ENCODE measurements around the gene POLK. TPM values are rescaled to one million over a fixed set of nuclear protein-coding genes. Genes with fewer than 3 reads are reported as not detected.

POLK gene
- total and polyA plus RNA-seq, 2 of the 4 experiments (the other 2 are of a cell fraction) = 10.4 to 24.4 TPM

Small RNA genes within 50 kb of the gene (microRNA-seq; reads per million reads assigned to microRNA genes)
- not detected for gene RNU7-175P (ENCODE audit: insufficient read depth, insufficient read length)

Small RNA genes within 50 kb of the gene (small RNA-seq; reads per million reads assigned to genes)
- 0 reads per million in 5 experiments for gene RNU7-175P

Other genes with a start within 250 kb of the POLK start
- gene HMGCR, start 174.7 kb upstream of the POLK start, total RNA-seq (2012; rRNA removed) = 48.6 and 89.7 TPM in 2 replicates
- 18.1 and 23.3 TPM in 2 replicates for gene HMGCR, start 174.7 kb upstream of the POLK start, polyA plus RNA-seq (2012; rRNA removed)
- 7.2 and 10.3 TPM in 2 replicates for gene CERT1, start 262 bp upstream of the POLK start, total RNA-seq (2012; rRNA removed)
- gene CERT1, start 262 bp upstream of the POLK start, polyA plus RNA-seq (2012; rRNA removed) = 6.0 and 7.2 TPM in 2 replicates
- 0.28 TPM in 1 of 2 replicates, not detected in the other for gene ANKDD1B, start 99.6 kb downstream of the POLK start, total RNA-seq (2012; rRNA removed)
- 0.16 and 0.24 TPM in 2 replicates for gene ANKDD1B, start 99.6 kb downstream of the POLK start, polyA plus RNA-seq (2012; rRNA removed)
- gene POC5, start 205.5 kb downstream of the POLK start, total RNA-seq (2012; rRNA removed) = 12.9 and 13.1 TPM in 2 replicates
- 6.2 and 6.6 TPM in 2 replicates for gene POC5, start 205.5 kb downstream of the POLK start, polyA plus RNA-seq (2012; rRNA removed)